Gastrocnemius medialis (tissue), 4 donors: ENCODE measurements around the gene CEMP1. TPM values are rescaled to one million over a fixed set of nuclear protein-coding genes. Genes with fewer than 3 reads are reported as not detected.

Experiments
- ATAC-seq, 2 donors: fragments of 150-250 bp; one replicate each; pipeline ENCODE4 v1.9.1; 2016
- DNase-seq, 2 donors: peaks; one replicate each; pipeline ENCODE4 v3.0.0-alpha.2; 2019
- H3K27ac ChIP-seq, 4 donors: fragments of 200-600 bp; sonication (generic); 1 replicate in 1 of 4; 2 replicates in 3 of 4; pipeline ENCODE4 v1.5.1; 2016 to 2018; ENCODE audit warnings: mild to moderate bottlenecking in 2 of 4, moderate library complexity in 1 of 4
- H3K27me3 ChIP-seq, 3 donors: fragments of 200-600 bp; sonication (generic) in 2 of 3; 1 replicate in 1 of 3; 2 replicates in 2 of 3; pipeline versions ENCODE4 v1.5.1 to v1.6.0; 2016 to 2019; ENCODE audit warnings: mild to moderate bottlenecking in 1 of 3, moderate library complexity in 1 of 3
- H3K36me3 ChIP-seq, 2 donors: fragments of 200-600 bp; sonication (generic) in 1 of 2; one replicate each; pipeline ENCODE4 v1.5.1; 2017 to 2018
- H3K4me1 ChIP-seq, 2 donors: fragments of 200-600 bp; sonication (generic) in 1 of 2; one replicate each; pipeline ENCODE4 v1.5.1; 2016 to 2017; ENCODE audit warnings: mild to moderate bottlenecking in 2 of 2
- H3K4me3 ChIP-seq, 4 donors: fragments of 200-600 bp; sonication (generic) in 3 of 4; 1 replicate in 1 of 4; 2 replicates in 3 of 4; pipeline ENCODE4 v1.5.1; 2016 to 2019; ENCODE audit warnings: mild to moderate bottlenecking in 2 of 4
- H3K9me3 ChIP-seq, 3 donors: fragments of 200-600 bp; sonication (generic) in 2 of 3; 1 replicate in 1 of 3; 2 replicates in 2 of 3; pipeline ENCODE4 v1.5.1; 2016 to 2019
- POLR2A ChIP-seq, 2 donors: fragments of 450-650 bp; IDR thresholded peaks; one replicate each; pipeline ENCODE4 v1.6.1; 2017; ENCODE audit warnings: antibody characterized with exemption in 2 of 2, mild to moderate bottlenecking in 2 of 2, moderate library complexity in 2 of 2
- in situ Hi-C, 4 donors: fragments of 200-750 bp; cut with MboI; loops; one replicate each; pipeline versions ENCODE4 v1.15.0 to v1.8.0; 2017; ENCODE audit warnings: low sequenced_read_pairs in 4 of 4
- intact Hi-C: fragments of 100-400 bp; cut with DNase I; formaldehyde crosslinking; loops from one replicate; pipeline ENCODE4 v1.15.1; 2023; ENCODE audit warnings: low total_unique reads
- total RNA-seq, 4 donors: library from RNA; depleted of rRNA; stranded (reverse); fragments of >200 nt; gene quantifications; one replicate each; pipeline versions ENCODE4 v1.1.0 to v1.2.3, GENCODE V29; 2016
- TF ChIP-seq, protein P1 (sequence below), 5 experiments: fragments of 450-650 bp in 3 of 5; fragments of 200-600 bp in 2 of 5; sonication (generic) in 2 of 5; IDR thresholded peaks in 4 of 5; conservative IDR thresholded peaks in 1 of 5; 1 replicate in 4 of 5; 2 replicates in 1 of 5; pipeline ENCODE4 v1.5.1; 2016 to 2019; ENCODE audit warnings: antibody characterized with exemption in 5 of 5, mild to moderate bottlenecking in 3 of 5, moderate library complexity in 3 of 5

Gene CEMP1
- total RNA-seq, 4 donors from 2014 or later = not detected

DNA sequence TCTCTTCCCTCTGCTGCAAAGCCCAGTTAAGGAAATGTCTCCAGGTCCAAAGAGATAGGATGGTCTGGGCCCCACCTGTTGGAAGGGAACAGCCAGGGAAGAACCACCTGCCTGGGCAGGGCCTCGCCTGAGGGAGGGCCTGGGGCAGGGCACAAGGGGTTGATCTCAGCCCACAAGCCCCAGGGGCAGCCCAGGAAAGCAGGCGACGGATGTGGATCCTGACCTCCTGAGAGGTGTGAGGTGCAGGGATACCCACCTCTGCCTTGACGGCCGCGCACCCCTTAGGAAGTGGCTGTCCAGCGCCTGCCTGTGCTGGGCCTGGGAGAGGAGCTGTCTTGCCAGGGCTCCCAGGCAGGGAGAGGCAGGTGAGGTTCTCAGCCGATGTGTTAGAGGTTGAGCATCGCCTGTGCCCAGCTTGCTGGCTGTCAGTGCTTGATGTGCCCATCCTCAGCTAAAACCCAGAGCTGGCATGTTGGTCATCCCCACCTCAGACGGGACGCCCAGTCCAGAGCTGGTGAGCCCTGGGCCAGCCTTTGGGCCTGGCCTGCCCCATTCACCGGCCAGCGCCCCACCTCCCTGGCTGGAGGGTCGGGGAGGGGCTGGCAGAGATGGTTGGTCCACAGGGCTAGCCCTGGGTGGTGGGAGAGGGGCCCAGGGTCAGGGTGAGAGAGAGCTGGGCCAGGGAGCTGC lies 434 bp downstream of the CEMP1 start:
- intact Hi-C loops = loop anchor here (5.0 to 10.0 kb wide), 5 partner anchors 64 to 586 kb away; partner anchors contain the start of genes MSRB1, SRRM2 and ZNF598
- Histone ChIP-seq H3K4me3 (peak overlapping the region in 2 of 4 donors; percentile 75 to 80), H3K4me1 (peaks cover 0 to 7% of the 10 kb centered on the region in 2 donors), H3K27me3 (no peaks in the 10 kb centered on the region), H3K36me3 (peaks cover 0 to 29% of the 10 kb centered on the region in 2 donors), H3K27ac (peak overlapping the region; percentile 95 to 99 (median 98)), H3K9me3 (no peaks in the 10 kb centered on the region)
- TF ChIP-seq, protein P1, sequence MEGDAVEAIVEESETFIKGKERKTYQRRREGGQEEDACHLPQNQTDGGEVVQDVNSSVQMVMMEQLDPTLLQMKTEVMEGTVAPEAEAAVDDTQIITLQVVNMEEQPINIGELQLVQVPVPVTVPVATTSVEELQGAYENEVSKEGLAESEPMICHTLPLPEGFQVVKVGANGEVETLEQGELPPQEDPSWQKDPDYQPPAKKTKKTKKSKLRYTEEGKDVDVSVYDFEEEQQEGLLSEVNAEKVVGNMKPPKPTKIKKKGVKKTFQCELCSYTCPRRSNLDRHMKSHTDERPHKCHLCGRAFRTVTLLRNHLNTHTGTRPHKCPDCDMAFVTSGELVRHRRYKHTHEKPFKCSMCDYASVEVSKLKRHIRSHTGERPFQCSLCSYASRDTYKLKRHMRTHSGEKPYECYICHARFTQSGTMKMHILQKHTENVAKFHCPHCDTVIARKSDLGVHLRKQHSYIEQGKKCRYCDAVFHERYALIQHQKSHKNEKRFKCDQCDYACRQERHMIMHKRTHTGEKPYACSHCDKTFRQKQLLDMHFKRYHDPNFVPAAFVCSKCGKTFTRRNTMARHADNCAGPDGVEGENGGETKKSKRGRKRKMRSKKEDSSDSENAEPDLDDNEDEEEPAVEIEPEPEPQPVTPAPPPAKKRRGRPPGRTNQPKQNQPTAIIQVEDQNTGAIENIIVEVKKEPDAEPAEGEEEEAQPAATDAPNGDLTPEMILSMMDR (IDR thresholded peaks at IDR 0.05 in 4 of 5, conservative IDR thresholded peaks at IDR 0.05 in 1 of 5) = no peak
- TF ChIP-seq POLR2A (IDR thresholded peaks at IDR 0.05) = no peak
- no peak for DNase-seq
- in situ Hi-C loops = no loop called here
- no peak for ATAC-seq

DNA sequence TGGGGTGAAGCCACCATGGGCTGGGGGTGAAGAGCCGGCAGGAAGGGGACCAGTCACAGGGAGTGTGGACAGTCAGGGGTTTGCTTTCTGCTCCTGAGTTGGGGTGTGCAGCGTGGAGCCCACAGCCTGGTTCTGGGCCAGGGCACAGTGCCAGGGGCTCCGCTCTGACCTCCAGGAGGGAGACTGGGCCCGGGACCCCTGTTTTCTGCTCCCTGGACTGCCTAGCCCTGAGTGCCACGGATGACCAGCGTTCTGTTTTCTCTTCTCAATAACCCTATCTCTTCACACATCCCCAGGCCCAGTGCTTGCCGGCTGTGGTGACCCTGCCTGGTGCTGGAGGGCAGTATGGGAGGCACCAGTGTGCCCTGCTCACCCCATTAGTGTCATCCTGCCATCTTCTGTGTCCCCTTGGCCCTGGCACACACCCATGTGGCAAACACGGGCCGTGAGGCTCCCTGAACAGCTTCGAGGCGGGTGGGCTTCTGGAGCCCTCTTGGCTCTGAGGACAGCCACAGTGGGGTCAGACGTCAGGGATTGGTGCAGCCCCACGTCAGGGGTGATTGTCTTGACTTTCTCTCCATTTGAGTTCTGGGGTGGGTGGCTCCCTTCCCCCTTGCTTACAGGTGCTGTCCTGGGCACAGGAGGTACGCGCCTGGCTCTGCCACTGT lies 1.1 kb downstream of the CEMP1 start:
- intact Hi-C loops = loop anchor here (5.0 to 10.0 kb wide), 5 partner anchors 65 to 585 kb away; partner anchors contain the start of genes MSRB1, SRRM2 and ZNF598

DNA sequence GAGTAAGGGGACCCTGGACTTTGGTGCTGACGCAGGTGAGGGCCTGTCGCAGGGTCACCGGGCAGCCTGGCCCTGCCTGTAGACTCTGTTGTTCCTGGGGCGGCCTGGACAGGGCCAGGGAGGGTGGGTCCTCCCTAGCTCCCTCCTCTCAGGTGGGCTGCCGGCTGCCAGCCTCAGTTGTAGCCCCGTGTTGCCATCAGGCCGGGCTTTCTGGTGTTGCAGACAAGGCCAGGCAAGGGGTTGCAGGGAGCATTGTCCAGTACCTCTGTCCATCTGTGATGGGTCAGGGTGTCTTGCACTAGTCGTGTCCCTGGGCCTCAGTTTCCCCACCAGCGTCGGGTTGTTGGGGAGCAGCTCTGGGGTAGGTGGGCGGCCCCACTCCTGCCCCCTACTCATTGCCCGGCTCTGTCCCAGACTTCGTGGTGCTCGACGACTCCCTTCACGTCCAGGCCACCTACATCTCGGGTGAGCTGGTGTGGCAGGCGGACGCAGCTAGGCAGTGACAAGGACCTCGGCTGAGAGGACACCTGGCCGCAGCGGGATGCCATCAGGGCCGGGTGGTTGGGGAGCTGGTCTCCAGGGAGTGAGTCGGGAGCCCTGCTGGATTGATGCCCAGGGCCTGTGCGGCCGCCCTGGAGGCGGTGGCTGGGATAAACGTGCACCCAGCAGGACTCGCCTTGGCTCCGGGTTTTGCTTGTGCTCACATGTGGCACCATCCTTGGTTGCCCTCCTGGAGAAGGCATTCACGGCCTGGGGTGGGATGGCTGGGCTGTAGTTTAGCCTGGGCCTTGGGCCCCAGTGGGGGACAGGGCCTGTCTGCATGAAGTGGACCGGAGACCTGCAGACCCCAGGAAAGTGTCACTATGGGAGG lies 1.9 kb downstream of the CEMP1 start:
- in situ Hi-C loops = no loop called here
- Histone ChIP-seq H3K4me1 (peaks cover 0 to 7% of the 10 kb centered on the region in 2 donors), H3K4me3 (no peak overlapping the region), H3K27ac (no peak overlapping the region), H3K27me3 (no peaks in the 10 kb centered on the region), H3K9me3 (no peaks in the 10 kb centered on the region), H3K36me3 (peaks cover 0 to 29% of the 10 kb centered on the region in 2 donors)
- intact Hi-C loops = no loop called here
- no peak for TF ChIP-seq POLR2A (IDR thresholded peaks at IDR 0.05)
- TF ChIP-seq, protein P1 (IDR thresholded peaks at IDR 0.05 in 4 of 5, conservative IDR thresholded peaks at IDR 0.05 in 1 of 5) = no peak
- no peak for ATAC-seq
- no peak for DNase-seq

More for the DNA sequence above, 1.1 kb downstream of the CEMP1 start:
- ATAC-seq = no peak
- Histone ChIP-seq H3K27me3 (no peaks in the 10 kb centered on the region), H3K27ac (no peak overlapping the region), H3K4me1 (peaks cover 0 to 7% of the 10 kb centered on the region in 2 donors), H3K9me3 (no peaks in the 10 kb centered on the region), H3K4me3 (no peak overlapping the region), H3K36me3 (peaks cover 0 to 29% of the 10 kb centered on the region in 2 donors)
- no peak for TF ChIP-seq POLR2A (IDR thresholded peaks at IDR 0.05)
- TF ChIP-seq, protein P1 (IDR thresholded peaks at IDR 0.05 in 4 of 5, conservative IDR thresholded peaks at IDR 0.05 in 1 of 5) = no peak
- in situ Hi-C loops = no loop called here
- DNase-seq = no peak

DNA sequence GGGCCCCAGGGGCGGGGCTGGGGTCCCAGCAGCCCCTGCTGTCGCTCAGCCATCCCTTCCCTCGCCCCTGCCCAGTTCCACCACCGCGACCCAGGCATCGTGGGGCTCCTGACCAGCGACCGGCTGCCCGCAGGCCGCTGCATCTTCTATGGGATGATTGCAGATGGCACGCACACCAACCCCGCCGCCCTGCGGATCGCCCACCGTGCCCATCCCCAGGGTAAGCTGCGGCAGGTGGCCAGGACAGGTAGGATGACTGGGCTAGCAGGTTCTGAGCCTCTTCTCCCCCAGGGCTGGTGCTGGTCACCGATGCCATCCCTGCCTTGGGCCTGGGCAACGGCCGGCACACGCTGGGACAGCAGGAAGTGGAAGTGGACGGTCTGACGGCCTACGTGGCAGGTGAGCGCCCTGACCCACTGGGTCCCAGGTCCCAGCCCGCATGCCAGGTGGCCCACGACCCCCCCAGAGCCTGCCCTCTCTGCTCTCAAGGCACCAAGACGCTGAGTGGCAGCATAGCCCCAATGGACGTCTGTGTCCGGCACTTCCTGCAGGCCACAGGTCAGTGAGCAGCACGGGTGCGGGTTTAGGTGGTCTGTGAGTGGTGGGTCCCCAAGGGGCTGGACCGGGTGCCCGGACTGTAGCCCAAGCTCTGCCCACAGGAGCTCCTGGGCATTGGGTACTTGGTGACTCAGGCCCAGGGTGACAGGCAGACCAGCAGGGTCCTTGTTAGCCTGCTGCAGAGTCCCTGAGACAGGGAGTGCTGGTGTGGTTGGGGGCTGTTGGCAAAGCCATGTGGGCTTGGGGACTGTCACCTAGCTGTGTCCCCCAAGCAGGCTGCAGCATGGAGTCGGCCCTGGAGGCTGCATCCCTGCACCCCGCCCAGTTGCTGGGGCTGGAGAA lies 2.8 kb downstream of the CEMP1 start:
- H3K27ac ChIP-seq = no peak overlapping the region
- peaks cover 0 to 7% of the 10 kb centered on the region in 2 donors for H3K4me1 ChIP-seq
- DNase-seq = no peak
- TF ChIP-seq, protein P1 (IDR thresholded peaks at IDR 0.05 in 4 of 5, conservative IDR thresholded peaks at IDR 0.05 in 1 of 5) = no peak
- TF ChIP-seq POLR2A (IDR thresholded peaks at IDR 0.05) = no peak
- H3K9me3 ChIP-seq = no peaks in the 10 kb centered on the region
- H3K27me3 ChIP-seq = no peaks in the 10 kb centered on the region
- no peak overlapping the region for H3K4me3 ChIP-seq
- no peak for ATAC-seq
- peaks cover 0 to 36% of the 10 kb centered on the region in 2 donors for H3K36me3 ChIP-seq
- in situ Hi-C loops (no loop called here), intact Hi-C loops (no loop called here)
